ENCODE measurements around the gene NRARP. TPM values are rescaled to one million over a fixed set of nuclear protein-coding genes. Genes with fewer than 3 reads are reported as not detected.

NRARP gene
- total RNA-seq, 1 experiment from 2014 or later, result 22.2 TPM

- Histone ChIP-seq H3K9ac (ENCODE audit: low read length) (peak overlapping the region; percentile 88), H3K4me1 (ENCODE audit: control insufficient read depth in 1 of 2, insufficient read depth in 2 of 2, low read length in 2 of 2) (peaks cover 21 to 42% of the 10 kb centered on the region in 2 experiments), H3K27me3 (ENCODE audit: insufficient read depth, low read length) (no peaks in the 10 kb centered on the region), H3K27ac (ENCODE audit: low read depth, low read length) (peak overlapping the region; percentile 91), H3K9me3 (ENCODE audit: control insufficient read depth in 1 of 2, insufficient read depth in 1 of 2, low read depth in 1 of 2, low read length in 2 of 2) (no peaks in the 10 kb centered on the region), H3K4me2 (ENCODE audit: low read length) (peak overlapping the region; percentile 93), H3K79me2 (ENCODE audit: insufficient read depth, low read length) (peaks cover 36% of the 10 kb centered on the region), H3K9me2 (ENCODE audit: insufficient read depth) (no peaks in the 10 kb centered on the region), H3K4me3 (replicated peaks in 1 of 2; ENCODE audit: low read depth in 1 of 2, low read length in 2 of 2) (peak overlapping the region; percentile 97 to 100), H4K20me1 (ENCODE audit: insufficient read depth) (no peaks in the 10 kb centered on the region), H2AFZ (ENCODE audit: low read depth, low read length, poor library complexity, severe bottlenecking) (peak overlapping the region; percentile 45), H3K36me3 (ENCODE audit: control insufficient read depth in 1 of 2, insufficient read depth in 2 of 2, low read length in 2 of 2) (peaks cover 17 to 22% of the 10 kb centered on the region in 2 experiments)
- POLR2A ChIA-PET, result interaction anchor here (1.7 to 5.9 kb wide), 3 partner anchors 13 to 22 kb away, joined by 5 to 39 read pairs (median 13); partner anchors contain the start of genes TOR4A and TUBB4B
- intact Hi-C loops (cut with micrococcal nuclease), result loop anchor here (1.0 kb wide), 1 partner anchor 14 kb away; the partner anchor contains the start of gene TUBB4B
- DNase-seq (ENCODE audit: low read depth, low spot score), result no peak
- TF ChIP-seq ZFX (IDR thresholded peaks at IDR 0.05) (peak; percentile 75; the same call in 1 of the 2 replicates), RAD21 (IDR thresholded peaks at IDR 0.05; ENCODE audit: low read depth) (no peak)
- RAD21 ChIA-PET (ENCODE audit: low non-redundant PET in 1 of 2, low total read pairs in 2 of 2, uncharacterized antibody in 2 of 2, unreplicated experiment in 2 of 2), result no interaction called here
- ATAC-seq, result peak; percentile 69
- CTCF ChIA-PET, result interaction anchor here (1.3 to 1.5 kb wide), 4 partner anchors 19 to 67 kb away, joined by 3 to 6 read pairs (median 4); partner anchors contain the start of genes ANAPC2, NRARP and SSNA1
- BruUV-seq (replicated peaks), result no TSS peak
These were observed 46.5 kb downstream of the NRARP start for GRCh38 chr9:137255448-137256114.

GRCh38 chr9:137254624-137255447 is 47.2 kb downstream of the NRARP start, which contains the start of gene NELFB:
Gene NELFB (plus strand): TSS chr9:137255327.
- Histone ChIP-seq H3K36me3 (ENCODE audit: control insufficient read depth in 1 of 2, insufficient read depth in 2 of 2, low read length in 2 of 2) (peaks cover 17 to 22% of the 10 kb centered on the region in 2 experiments), H3K4me2 (ENCODE audit: low read length) (peak within 1 kb of the TSS; percentile 93), H4K20me1 (ENCODE audit: insufficient read depth) (no peaks in the 10 kb centered on the region), H3K4me3 (replicated peaks in 1 of 2; ENCODE audit: low read depth in 1 of 2, low read length in 2 of 2) (peak within 1 kb of the TSS; percentile 97 to 100), H3K9ac (ENCODE audit: low read length) (peak within 1 kb of the TSS; percentile 88), H3K9me2 (ENCODE audit: insufficient read depth) (no peaks in the 10 kb centered on the region), H3K27ac (ENCODE audit: low read depth, low read length) (peak within 1 kb of the TSS; percentile 91), H3K27me3 (ENCODE audit: insufficient read depth, low read length) (no peaks in the 10 kb centered on the region), H3K79me2 (ENCODE audit: insufficient read depth, low read length) (peaks cover 36% of the 10 kb centered on the region), H3K9me3 (ENCODE audit: control insufficient read depth in 1 of 2, insufficient read depth in 1 of 2, low read depth in 1 of 2, low read length in 2 of 2) (no peaks in the 10 kb centered on the region), H3K4me1 (ENCODE audit: control insufficient read depth in 1 of 2, insufficient read depth in 2 of 2, low read length in 2 of 2) (peaks cover 21 to 42% of the 10 kb centered on the region in 2 experiments), H2AFZ (ENCODE audit: low read depth, low read length, poor library complexity, severe bottlenecking) (peak within 1 kb of the TSS; percentile 45)
- no peak for DNase-seq (ENCODE audit: low read depth, low spot score)
- ChIA-PET RAD21 (ENCODE audit: low non-redundant PET in 1 of 2, low total read pairs in 2 of 2, uncharacterized antibody in 2 of 2, unreplicated experiment in 2 of 2) (no interaction called here), POLR2A (interaction anchor here (0.6 to 5.9 kb wide), 5 partner anchors 10 to 64 kb away, joined by 3 to 39 read pairs (median 5); partner anchors contain the start of genes TOR4A and TUBB4B), CTCF (interaction anchor here (1.0 to 1.5 kb wide), 6 partner anchors 14 to 187 kb away, joined by 3 to 6 read pairs (median 4); partner anchors contain the start of genes ANAPC2, NRARP, SSNA1 and TUBB4B)
- peak; percentile 86 for ATAC-seq
- no TSS peak for BruUV-seq (replicated peaks)
- intact Hi-C loops (cut with micrococcal nuclease), result loop anchor here (1.0 kb wide), 1 partner anchor 14 kb away; the partner anchor contains the start of gene TUBB4B
- TF ChIP-seq ZBTB33 (IDR thresholded peaks at IDR 0.05; ENCODE audit: extremely low read depth, insufficient replicate concordance, low read length) (peak; percentile 21), SRF (IDR thresholded peaks at IDR 0.05; ENCODE audit: low read depth) (no peak), MAX (IDR thresholded peaks at IDR 0.05) (no peak), SIN3A (IDR thresholded peaks at IDR 0.05; ENCODE audit: low read depth) (no peak), CTCF (IDR thresholded peaks at IDR 0.05 in 2 of 3, conservative IDR thresholded peaks at IDR 0.05 in 1 of 3; ENCODE audit: borderline replicate concordance in 1 of 3, insufficient read depth in 1 of 3, low read depth in 2 of 3, low read length in 2 of 3) (no peak), CEBPB (IDR thresholded peaks at IDR 0.05; ENCODE audit: low read depth) (no peak), POLR2AphosphoS5 (IDR thresholded peaks at IDR 0.05; ENCODE audit: low read depth, low read length) (peak; percentile 81), YY1 (IDR thresholded peaks at IDR 0.05; ENCODE audit: extremely low read depth, insufficient replicate concordance, low read depth, low read length) (peak; percentile 67), ELF1 (IDR thresholded peaks at IDR 0.05; ENCODE audit: borderline replicate concordance, low read depth) (no peak), TCF7L2 (IDR thresholded peaks at IDR 0.05; ENCODE audit: borderline replicate concordance, extremely low read depth, insufficient read depth, insufficient read length) (peak; percentile 39)
